Panc1 (cell line): ENCODE results near the gene C1QTNF12. TPM values are rescaled to one million over a fixed set of nuclear protein-coding genes. Genes with fewer than 3 reads are reported as not detected.

ENCODE experiments used
- ATAC-seq: fragments of 200-7000 bp; cut with Tn5 transposase; 2 replicates; pipeline ENCODE4 v1.9.1; 2020; ENCODE audit warnings: mild to moderate bottlenecking, moderate library complexity
- BruUV-seq: library from RNA; stranded (reverse); fragments of 400-500 nt; replicated peaks from 2 replicates; lab custom pipeline; 2021; lab: Mats Ljungman, UMichigan
- CTCF ChIA-PET: fragments of 300-600 bp; sonication (Branson Sonifier 250); formaldehyde crosslinking; loops from one replicate; lab custom pipeline; 2022; ENCODE audit warnings: antibody characterized with exemption; lab: Charles Lee
- POLR2A ChIA-PET: fragments of 300-600 bp; sonication (Branson Sonifier 250); formaldehyde crosslinking; loops from one replicate; lab custom pipeline; 2022; ENCODE audit warnings: antibody characterized with exemption; lab: Charles Lee
- DNase-seq: peaks from one replicate; pipeline ENCODE4 v3.0.0-alpha.2; 2010; ENCODE audit warnings: low read depth, low spot score
- H3K27ac ChIP-seq: 2 replicates; pipeline ENCODE4 v1.5.1; 2011; ENCODE audit warnings: mild to moderate bottlenecking, low read length, inconsistent platforms
- H3K27me3 ChIP-seq: fragments of 200-500 bp; sonication (Bioruptor generic); 2 replicates; pipeline ENCODE4 v1.6.0; 2014; ENCODE audit warnings: low read length, inconsistent platforms; ENCODE audit not compliant: control insufficient read depth, insufficient read depth
- H3K36me3 ChIP-seq: fragments of 200-500 bp; sonication (Bioruptor generic); 2 replicates; pipeline ENCODE4 v1.5.1; 2014; ENCODE audit warnings: inconsistent platforms, mild to moderate bottlenecking, low read length, moderate library complexity; ENCODE audit not compliant: control insufficient read depth, insufficient read depth
- H3K4me1 ChIP-seq: 2 replicates; pipeline ENCODE4 v1.5.1; 2011; ENCODE audit warnings: inconsistent platforms, mild to moderate bottlenecking, low read length, moderate library complexity; ENCODE audit not compliant: control insufficient read depth, insufficient read depth
- H3K4me3 ChIP-seq, 2 experiments: 2 replicates each; pipeline ENCODE4 v1.5.1; 2011 to 2012; ENCODE audit warnings: low read depth in 2 of 2, low read length in 2 of 2, mild to moderate bottlenecking in 2 of 2, inconsistent platforms in 1 of 2, moderate library complexity in 1 of 2
- H3K9me3 ChIP-seq: fragments of 200-500 bp; sonication (Bioruptor generic); 2 replicates; pipeline ENCODE4 v1.5.1; 2014; ENCODE audit warnings: low read depth, mild to moderate bottlenecking, inconsistent platforms, low read length, moderate library complexity; ENCODE audit not compliant: control insufficient read depth, insufficient read depth
- POLR2AphosphoS5 ChIP-seq: IDR thresholded peaks from 2 replicates; pipeline ENCODE4 v1.6.1; 2012; ENCODE audit warnings: mild to moderate bottlenecking, low read depth, low read length, moderate library complexity
- SIN3A ChIP-seq: IDR thresholded peaks from 2 replicates; pipeline ENCODE4 v1.6.1; 2012; ENCODE audit warnings: low read depth, mild to moderate bottlenecking, low read length, moderate library complexity, borderline replicate concordance; ENCODE audit not compliant: insufficient read depth
- TCF7L2 ChIP-seq: IDR thresholded peaks from 2 replicates; pipeline ENCODE4 v1.6.1; 2011; ENCODE audit warnings: mild to moderate bottlenecking, low read depth, low read length, inconsistent platforms
- in situ Hi-C: cut with HindIII; loops from 2 replicates; pipeline ENCODE4 v1.10.0; 2016; ENCODE audit warnings: low sequenced_read_pairs, low pct_unique_long_range_greater_than_20kb
- intact Hi-C: fragments of 100-400 bp; cut with micrococcal nuclease; formaldehyde crosslinking; loops from one replicate; pipeline ENCODE4 v1.10.0; 2022; ENCODE audit not compliant: unreplicated experiment
- microRNA-seq: library from miRNA; unstranded; fragments of <30 nt; microRNA quantifications from one replicate; pipeline ENCODE4 v1.1.0, GENCODE V29; 2020; ENCODE audit not compliant: unreplicated experiment
- total RNA-seq: library from RNA; stranded (reverse); gene quantifications from one replicate; pipeline ENCODE4 v1.2.1, GENCODE V29; 2021; ENCODE audit not compliant: unreplicated experiment
- TF ChIP-seq, protein P1 (sequence below), 2 experiments: IDR thresholded peaks; 2 replicates each; pipeline ENCODE4 v1.6.1; 2011 to 2012; ENCODE audit warnings: low read depth in 2 of 2, control low read depth in 1 of 2, low read length in 1 of 2, mild to moderate bottlenecking in 1 of 2, moderate library complexity in 1 of 2; ENCODE audit not compliant: insufficient read depth in 1 of 2
- TF ChIP-seq, protein P2 (sequence below): fragments of 450-650 bp; IDR thresholded peaks from 2 replicates; pipeline ENCODE4 v1.5.1; 2017; ENCODE audit warnings: mild to moderate bottlenecking

The C1QTNF12 gene
- total RNA-seq, 1 experiment from 2014 or later, result 41.4 TPM

DNA sequence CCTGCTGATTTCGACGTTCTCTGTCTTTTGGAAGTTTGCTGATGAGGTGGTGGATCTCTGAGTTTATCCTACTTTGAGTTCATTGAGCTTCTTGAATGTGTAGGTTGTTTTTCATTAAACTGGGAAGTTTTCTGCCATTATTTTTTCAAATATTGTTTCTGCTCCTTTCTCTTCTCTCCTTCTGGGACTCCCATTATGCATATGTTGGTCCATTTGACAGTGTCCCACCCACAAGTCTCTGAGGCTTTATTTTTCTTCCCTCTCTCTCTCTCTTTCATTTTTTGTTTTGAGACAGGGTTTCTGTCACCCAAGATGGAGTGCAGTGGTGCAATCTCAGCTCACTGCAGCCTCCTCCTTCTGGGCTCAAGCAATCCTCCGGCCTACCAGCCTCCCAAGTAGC is 51.8 kb downstream of the C1QTNF12 start:
- no TSS peak for BruUV-seq
- H3K9me3 ChIP-seq, result no peaks in the 10 kb centered on the region
- intact Hi-C loops, result no loop called here
- H3K27ac ChIP-seq, result no peak overlapping the region
- DNase-seq (no peak), ATAC-seq (no peak)
- H3K4me3 ChIP-seq, result no peak overlapping the region
- H3K27me3 ChIP-seq, result no peaks in the 10 kb centered on the region
- ChIA-PET CTCF (no interaction called here), POLR2A (no interaction called here)
- TF ChIP-seq TCF7L2 (no peak), POLR2AphosphoS5 (no peak), SIN3A (no peak)
- TF ChIP-seq, protein P1, sequence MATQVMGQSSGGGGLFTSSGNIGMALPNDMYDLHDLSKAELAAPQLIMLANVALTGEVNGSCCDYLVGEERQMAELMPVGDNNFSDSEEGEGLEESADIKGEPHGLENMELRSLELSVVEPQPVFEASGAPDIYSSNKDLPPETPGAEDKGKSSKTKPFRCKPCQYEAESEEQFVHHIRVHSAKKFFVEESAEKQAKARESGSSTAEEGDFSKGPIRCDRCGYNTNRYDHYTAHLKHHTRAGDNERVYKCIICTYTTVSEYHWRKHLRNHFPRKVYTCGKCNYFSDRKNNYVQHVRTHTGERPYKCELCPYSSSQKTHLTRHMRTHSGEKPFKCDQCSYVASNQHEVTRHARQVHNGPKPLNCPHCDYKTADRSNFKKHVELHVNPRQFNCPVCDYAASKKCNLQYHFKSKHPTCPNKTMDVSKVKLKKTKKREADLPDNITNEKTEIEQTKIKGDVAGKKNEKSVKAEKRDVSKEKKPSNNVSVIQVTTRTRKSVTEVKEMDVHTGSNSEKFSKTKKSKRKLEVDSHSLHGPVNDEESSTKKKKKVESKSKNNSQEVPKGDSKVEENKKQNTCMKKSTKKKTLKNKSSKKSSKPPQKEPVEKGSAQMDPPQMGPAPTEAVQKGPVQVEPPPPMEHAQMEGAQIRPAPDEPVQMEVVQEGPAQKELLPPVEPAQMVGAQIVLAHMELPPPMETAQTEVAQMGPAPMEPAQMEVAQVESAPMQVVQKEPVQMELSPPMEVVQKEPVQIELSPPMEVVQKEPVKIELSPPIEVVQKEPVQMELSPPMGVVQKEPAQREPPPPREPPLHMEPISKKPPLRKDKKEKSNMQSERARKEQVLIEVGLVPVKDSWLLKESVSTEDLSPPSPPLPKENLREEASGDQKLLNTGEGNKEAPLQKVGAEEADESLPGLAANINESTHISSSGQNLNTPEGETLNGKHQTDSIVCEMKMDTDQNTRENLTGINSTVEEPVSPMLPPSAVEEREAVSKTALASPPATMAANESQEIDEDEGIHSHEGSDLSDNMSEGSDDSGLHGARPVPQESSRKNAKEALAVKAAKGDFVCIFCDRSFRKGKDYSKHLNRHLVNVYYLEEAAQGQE (IDR thresholded peaks at IDR 0.05; ENCODE audit: insufficient read depth in 1 of 2, low read depth in 2 of 2, low read length in 1 of 2), result no peak
- TF ChIP-seq, protein P2, sequence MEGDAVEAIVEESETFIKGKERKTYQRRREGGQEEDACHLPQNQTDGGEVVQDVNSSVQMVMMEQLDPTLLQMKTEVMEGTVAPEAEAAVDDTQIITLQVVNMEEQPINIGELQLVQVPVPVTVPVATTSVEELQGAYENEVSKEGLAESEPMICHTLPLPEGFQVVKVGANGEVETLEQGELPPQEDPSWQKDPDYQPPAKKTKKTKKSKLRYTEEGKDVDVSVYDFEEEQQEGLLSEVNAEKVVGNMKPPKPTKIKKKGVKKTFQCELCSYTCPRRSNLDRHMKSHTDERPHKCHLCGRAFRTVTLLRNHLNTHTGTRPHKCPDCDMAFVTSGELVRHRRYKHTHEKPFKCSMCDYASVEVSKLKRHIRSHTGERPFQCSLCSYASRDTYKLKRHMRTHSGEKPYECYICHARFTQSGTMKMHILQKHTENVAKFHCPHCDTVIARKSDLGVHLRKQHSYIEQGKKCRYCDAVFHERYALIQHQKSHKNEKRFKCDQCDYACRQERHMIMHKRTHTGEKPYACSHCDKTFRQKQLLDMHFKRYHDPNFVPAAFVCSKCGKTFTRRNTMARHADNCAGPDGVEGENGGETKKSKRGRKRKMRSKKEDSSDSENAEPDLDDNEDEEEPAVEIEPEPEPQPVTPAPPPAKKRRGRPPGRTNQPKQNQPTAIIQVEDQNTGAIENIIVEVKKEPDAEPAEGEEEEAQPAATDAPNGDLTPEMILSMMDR, result no peak
- H3K4me1 ChIP-seq, result no peaks in the 10 kb centered on the region
- no peaks in the 10 kb centered on the region for H3K36me3 ChIP-seq
- in situ Hi-C loops, result no loop called here

Small RNA genes lying within 50 kb of the gene (microRNA-seq; reads per million reads assigned to microRNA genes)
- gene MIR6726, result not detected

Other genes starting within 250 kb of the C1QTNF12 start
- 74.2 TPM for gene HES4, start 246.6 kb downstream of the C1QTNF12 start, total RNA-seq
- gene ISG15, start 233.2 kb downstream of the C1QTNF12 start, total RNA-seq, result 102 TPM
- 153 TPM for gene AGRN, start 226.6 kb downstream of the C1QTNF12 start, total RNA-seq
- gene RNF223, start 172.4 kb downstream of the C1QTNF12 start, total RNA-seq, result 0.08 TPM
- 28.8 TPM for gene C1orf159, start 130.6 kb downstream of the C1QTNF12 start, total RNA-seq
- gene TTLL10, start 72.8 kb downstream of the C1QTNF12 start, total RNA-seq, result not detected
- 4.3 TPM for gene TNFRSF18, start 40.1 kb downstream of the C1QTNF12 start, total RNA-seq
- 0.62 TPM for gene TNFRSF4, start 32.6 kb downstream of the C1QTNF12 start, total RNA-seq
- gene SDF4, start 14.7 kb downstream of the C1QTNF12 start, total RNA-seq, result 335 TPM
- 46.4 TPM for gene B3GALT6, start 14.5 kb downstream of the C1QTNF12 start, total RNA-seq
- gene UBE2J2, start 27.1 kb upstream of the C1QTNF12 start, total RNA-seq, result 101 TPM
- 9.8 TPM for gene SCNN1D, start 33.7 kb upstream of the C1QTNF12 start, total RNA-seq
- 30.7 TPM for gene ACAP3, start 61.2 kb upstream of the C1QTNF12 start, total RNA-seq
- gene PUSL1, start 61.9 kb upstream of the C1QTNF12 start, total RNA-seq, result 46.9 TPM
- 114 TPM for gene INTS11, start 77.9 kb upstream of the C1QTNF12 start, total RNA-seq
- 52.2 TPM for gene CPTP, start 78.1 kb upstream of the C1QTNF12 start, total RNA-seq
- gene TAS1R3, start 84.6 kb upstream of the C1QTNF12 start, total RNA-seq, result 0.31 TPM
- gene DVL1, start 102.7 kb upstream of the C1QTNF12 start, total RNA-seq, result 144 TPM
- gene MXRA8, start 111.8 kb upstream of the C1QTNF12 start, total RNA-seq, result 96.0 TPM
- 335 TPM for gene AURKAIP1, start 128.5 kb upstream of the C1QTNF12 start, total RNA-seq
- 297 TPM for gene CCNL2, start 152.6 kb upstream of the C1QTNF12 start, total RNA-seq
- 196 TPM for gene MRPL20, start 160.6 kb upstream of the C1QTNF12 start, total RNA-seq
- gene ANKRD65, start 174.6 kb upstream of the C1QTNF12 start, total RNA-seq, result 1.9 TPM
- gene VWA1, start 189.0 kb upstream of the C1QTNF12 start, total RNA-seq, result 858 TPM
- gene ATAD3C, start 203.0 kb upstream of the C1QTNF12 start, total RNA-seq, result 10.6 TPM
- 104 TPM for gene ATAD3B, start 225.0 kb upstream of the C1QTNF12 start, total RNA-seq